GM12872 (cell line): ENCODE measurements around the gene CTIF.

Source experiments
- TF ChIP-seq, protein P1 (sequence below): IDR thresholded peaks from 3 replicates; pipeline ENCODE4 v1.5.1; 2011; ENCODE audit warnings: low read depth, mild to moderate bottlenecking, low read length, moderate library complexity; ENCODE audit not compliant: insufficient read depth

Gene CTIF

GRCh38 chr18:48645427-48646002, 106.7 kb downstream of the CTIF start:
- TF ChIP-seq, protein P1, sequence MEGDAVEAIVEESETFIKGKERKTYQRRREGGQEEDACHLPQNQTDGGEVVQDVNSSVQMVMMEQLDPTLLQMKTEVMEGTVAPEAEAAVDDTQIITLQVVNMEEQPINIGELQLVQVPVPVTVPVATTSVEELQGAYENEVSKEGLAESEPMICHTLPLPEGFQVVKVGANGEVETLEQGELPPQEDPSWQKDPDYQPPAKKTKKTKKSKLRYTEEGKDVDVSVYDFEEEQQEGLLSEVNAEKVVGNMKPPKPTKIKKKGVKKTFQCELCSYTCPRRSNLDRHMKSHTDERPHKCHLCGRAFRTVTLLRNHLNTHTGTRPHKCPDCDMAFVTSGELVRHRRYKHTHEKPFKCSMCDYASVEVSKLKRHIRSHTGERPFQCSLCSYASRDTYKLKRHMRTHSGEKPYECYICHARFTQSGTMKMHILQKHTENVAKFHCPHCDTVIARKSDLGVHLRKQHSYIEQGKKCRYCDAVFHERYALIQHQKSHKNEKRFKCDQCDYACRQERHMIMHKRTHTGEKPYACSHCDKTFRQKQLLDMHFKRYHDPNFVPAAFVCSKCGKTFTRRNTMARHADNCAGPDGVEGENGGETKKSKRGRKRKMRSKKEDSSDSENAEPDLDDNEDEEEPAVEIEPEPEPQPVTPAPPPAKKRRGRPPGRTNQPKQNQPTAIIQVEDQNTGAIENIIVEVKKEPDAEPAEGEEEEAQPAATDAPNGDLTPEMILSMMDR = no peak

- TF ChIP-seq, protein P1 = no peak
Measured at GRCh38 chr18:48646976-48647375, 108.1 kb downstream of the CTIF start.

DNA sequence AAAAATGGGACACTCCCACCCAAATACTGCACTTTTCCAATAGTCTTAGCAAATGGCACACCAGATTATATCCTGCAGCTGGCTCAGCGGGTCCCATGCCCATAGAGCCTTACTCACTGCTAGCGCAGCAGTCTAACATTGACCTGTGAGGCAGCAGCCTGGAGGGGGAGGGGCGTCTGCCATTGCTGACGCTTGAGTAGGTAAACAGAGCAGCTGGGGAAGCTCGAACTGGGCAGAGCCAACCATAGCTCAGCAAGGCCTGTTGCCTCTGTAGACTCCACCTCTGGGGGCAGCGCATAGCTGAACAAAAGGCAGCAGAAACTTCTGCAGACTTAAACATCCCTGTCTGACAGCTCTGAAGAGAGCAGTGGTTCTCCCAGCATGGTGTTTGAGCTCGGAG, 110.4 kb downstream of the CTIF start:
- TF ChIP-seq, protein P1 = no peak

GRCh38 chr18:48655508-48655907, 116.7 kb downstream of the CTIF start:
- TF ChIP-seq, protein P1 = no peak

DNA sequence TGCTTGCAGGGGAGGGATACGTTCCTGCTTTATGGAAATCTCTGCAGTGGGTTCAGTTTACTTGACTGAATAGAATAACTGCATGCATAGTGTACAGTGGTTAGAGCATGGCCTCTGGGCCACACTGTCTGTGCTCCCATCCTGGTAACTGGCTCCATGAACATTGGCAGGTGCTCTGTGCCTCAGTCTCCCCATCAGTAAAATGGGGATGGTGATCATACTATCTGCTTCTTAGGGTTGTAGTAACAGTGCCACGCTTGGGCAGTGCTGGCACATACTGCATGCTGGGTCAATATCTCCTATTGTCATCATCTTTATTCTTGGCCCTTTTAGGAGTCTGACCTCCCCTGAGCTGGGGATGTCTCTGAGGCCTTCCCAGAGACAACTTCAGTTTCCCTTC, 117.3 kb downstream of the CTIF start:
- TF ChIP-seq, protein P1 = no peak

GRCh38 chr18:48656582-48656981, 117.8 kb downstream of the CTIF start:
- TF ChIP-seq, protein P1 = no peak

DNA sequence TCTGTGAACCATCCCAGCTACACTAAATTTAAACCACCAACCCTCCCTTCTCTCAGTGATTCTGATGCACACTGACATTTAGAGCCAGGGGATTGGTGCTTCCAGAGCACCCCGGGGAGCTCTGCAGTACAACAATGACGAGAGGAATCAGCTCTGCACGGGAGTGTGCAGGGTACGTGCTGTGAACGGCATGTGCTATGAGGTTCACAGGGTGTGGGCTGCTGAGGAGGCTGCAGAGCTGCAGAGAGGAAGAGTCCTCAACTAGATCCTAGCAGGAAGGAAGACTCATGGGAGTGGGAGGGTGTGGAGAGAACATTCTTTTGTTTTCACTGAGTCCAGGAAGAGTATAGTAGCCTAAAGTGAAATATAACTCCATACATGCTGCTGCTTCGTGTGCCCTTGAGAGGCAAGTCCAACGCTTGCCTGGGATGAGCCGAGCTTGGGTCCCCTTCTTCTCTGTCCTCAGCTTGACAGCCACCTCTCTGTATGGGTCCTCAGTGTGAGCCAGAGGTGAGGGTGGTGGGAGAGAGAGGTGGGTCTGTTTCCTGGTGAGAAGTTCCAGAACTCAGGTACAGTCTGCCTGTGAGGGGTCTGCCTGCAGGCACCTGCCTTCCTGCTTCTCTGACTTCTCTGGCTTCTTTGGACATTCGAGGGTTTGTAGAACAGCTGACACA, 118.8 kb downstream of the CTIF start:
- TF ChIP-seq, protein P1 = no peak
